ENCODE data around the gene OR52B4. TPM values are rescaled to one million over a fixed set of nuclear protein-coding genes. Genes with fewer than 3 reads are reported as not detected.
"Not testable (repeated sequence)": the region's sequence is repeated elsewhere in the genome, so short reads cannot be mapped to it uniquely, and the experiment has no call there.

Gene OR52B4
- polyA plus RNA-seq, 4 donors: not detected

DNA sequence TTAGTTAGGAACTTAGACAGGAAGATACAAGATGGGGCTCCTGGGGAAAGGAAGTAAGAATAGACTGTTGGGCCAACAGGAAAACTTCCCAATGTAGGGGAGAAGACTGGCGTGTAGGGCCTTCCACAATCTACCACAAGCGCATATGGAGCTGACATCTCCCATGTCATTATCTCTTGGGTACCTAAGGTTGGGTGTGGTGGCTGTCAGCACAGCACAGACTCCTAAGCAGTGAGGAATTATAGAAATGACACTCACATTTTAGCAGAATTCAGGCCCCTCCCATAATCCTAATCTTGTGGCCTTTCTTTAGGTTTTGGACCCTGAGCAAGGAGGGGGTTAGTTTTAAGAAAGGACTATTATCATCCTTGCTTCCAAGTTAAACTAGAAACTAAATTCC, 13.7 kb upstream of the OR52B4 start:
- Histone ChIP-seq H3K9me3 (ENCODE audit: control insufficient read depth in 2 of 2, insufficient read depth in 1 of 2, low read depth in 1 of 2, low read length in 1 of 2) (no peaks in the 10 kb centered on the region), H3K4me3 (ENCODE audit: low read depth in 1 of 3, low read length in 3 of 3) (no peak overlapping the region), H3K4me1 (ENCODE audit: control insufficient read depth in 3 of 3, insufficient read depth in 2 of 3, low read depth in 1 of 3, low read length in 2 of 3) (no peaks in the 10 kb centered on the region), H3K27me3 (ENCODE audit: control insufficient read depth in 3 of 3, insufficient read depth in 3 of 3, low read length in 3 of 3) (no peaks in the 10 kb centered on the region), H3K36me3 (ENCODE audit: control insufficient read depth in 3 of 3, insufficient read depth in 2 of 3, low read depth in 1 of 3, low read length in 3 of 3) (peaks cover 2 to 33% (median 11%) of the 10 kb centered on the region in 3 donors), H3K27ac (ENCODE audit: low read depth in 1 of 3, low read length in 2 of 3) (no peak overlapping the region)
- FAIRE-seq (no peak), DNase-seq (no peak)
- 58 to 71% (median 69%) methylated on average over 2 of the region's 2 CpGs for WGBS, 3 donors

DNA sequence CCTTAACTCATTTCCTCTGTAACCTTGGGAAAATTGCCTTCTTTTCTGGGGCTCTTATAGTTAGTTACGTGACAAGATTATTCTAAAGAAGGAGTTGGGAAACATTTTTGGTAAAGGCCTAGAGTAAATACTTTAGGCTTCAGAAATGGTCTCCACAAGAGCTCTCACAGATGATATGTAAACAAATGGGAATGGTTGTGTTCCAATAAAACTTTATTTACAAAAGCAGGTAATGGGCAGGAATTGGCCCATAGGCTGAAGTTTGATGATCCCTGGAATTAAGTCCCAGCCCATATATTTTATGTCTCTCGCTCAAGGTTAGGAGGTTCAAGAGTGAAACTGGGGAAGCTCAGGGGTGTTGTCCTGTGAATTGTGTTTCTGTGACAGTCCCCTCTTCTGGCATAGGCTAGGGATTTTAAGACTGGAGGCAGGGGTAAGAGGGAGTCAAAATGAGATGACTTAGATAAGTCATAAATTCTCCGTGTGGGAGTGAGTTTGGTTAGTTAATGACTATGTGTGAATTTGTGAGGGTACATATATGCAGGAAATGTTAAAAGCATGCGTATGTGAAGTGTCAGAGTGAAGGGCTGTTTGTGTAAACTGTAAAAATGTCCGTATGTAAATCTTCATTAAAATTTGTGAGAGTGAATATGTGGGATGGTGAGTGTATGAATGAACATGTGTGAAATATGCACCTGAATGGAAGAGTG, 7.4 kb upstream of the OR52B4 start:
- WGBS, 3 donors: 73 to 87% (median 75%) methylated on average over 5 of the region's 5 CpGs
- H3K27me3 ChIP-seq (ENCODE audit: control insufficient read depth in 3 of 3, insufficient read depth in 3 of 3, low read length in 3 of 3): no peaks in the 10 kb centered on the region
- H3K4me1 ChIP-seq (ENCODE audit: control insufficient read depth in 3 of 3, insufficient read depth in 2 of 3, low read depth in 1 of 3, low read length in 2 of 3): no peaks in the 10 kb centered on the region
- FAIRE-seq (no peak), DNase-seq (no peak)
- H3K27ac ChIP-seq (ENCODE audit: low read depth in 1 of 3, low read length in 2 of 3): no peak overlapping the region
- no peaks in the 10 kb centered on the region for H3K36me3 ChIP-seq (ENCODE audit: control insufficient read depth in 3 of 3, insufficient read depth in 2 of 3, low read depth in 1 of 3, low read length in 3 of 3)
- no peaks in the 10 kb centered on the region for H3K9me3 ChIP-seq (ENCODE audit: control insufficient read depth in 2 of 2, insufficient read depth in 1 of 2, low read depth in 1 of 2, low read length in 1 of 2)
- no peak overlapping the region for H3K4me3 ChIP-seq (ENCODE audit: low read depth in 1 of 3, low read length in 3 of 3)

- H3K4me1 ChIP-seq (ENCODE audit: control insufficient read depth in 3 of 3, insufficient read depth in 2 of 3, low read depth in 1 of 3, low read length in 2 of 3): no peaks in the 10 kb centered on the region
- no peaks in the 10 kb centered on the region for H3K27me3 ChIP-seq (ENCODE audit: control insufficient read depth in 3 of 3, insufficient read depth in 3 of 3, low read length in 3 of 3)
- H3K27ac ChIP-seq (ENCODE audit: low read depth in 1 of 3, low read length in 2 of 3): no peak overlapping the region
- H3K9me3 ChIP-seq (ENCODE audit: control insufficient read depth in 2 of 2, insufficient read depth in 1 of 2, low read depth in 1 of 2, low read length in 1 of 2): no peaks in the 10 kb centered on the region
- DNase-seq (no peak), FAIRE-seq (no peak)
- WGBS, 3 donors: 63 to 72% (median 68%) methylated on average over 3 of the region's 3 CpGs
- H3K36me3 ChIP-seq (ENCODE audit: control insufficient read depth in 3 of 3, insufficient read depth in 2 of 3, low read depth in 1 of 3, low read length in 3 of 3): no peaks in the 10 kb centered on the region
- H3K4me3 ChIP-seq (ENCODE audit: low read depth in 1 of 3, low read length in 3 of 3): no peak overlapping the region
These were observed 2.0 kb upstream of the OR52B4 start for GRCh38 chr11:4370166-4370565.

GRCh38 chr11:4348142-4348541, 20.0 kb downstream of the OR52B4 start:
- H3K27me3 ChIP-seq (ENCODE audit: control insufficient read depth in 3 of 3, insufficient read depth in 3 of 3, low read length in 3 of 3); H3K9me3 ChIP-seq (ENCODE audit: control insufficient read depth in 2 of 2, insufficient read depth in 1 of 2, low read depth in 1 of 2, low read length in 1 of 2); H3K27ac ChIP-seq (ENCODE audit: low read depth in 1 of 3, low read length in 2 of 3); H3K4me3 ChIP-seq (ENCODE audit: low read depth in 1 of 3, low read length in 3 of 3); FAIRE-seq; H3K36me3 ChIP-seq (ENCODE audit: control insufficient read depth in 3 of 3, insufficient read depth in 2 of 3, low read depth in 1 of 3, low read length in 3 of 3); DNase-seq; H3K4me1 ChIP-seq (ENCODE audit: control insufficient read depth in 3 of 3, insufficient read depth in 2 of 3, low read depth in 1 of 3, low read length in 2 of 3): not testable (repeated sequence)
- 81 to 95% (median 81%) methylated on average over 1 of the region's 5 CpGs for WGBS, 3 donors

DNA sequence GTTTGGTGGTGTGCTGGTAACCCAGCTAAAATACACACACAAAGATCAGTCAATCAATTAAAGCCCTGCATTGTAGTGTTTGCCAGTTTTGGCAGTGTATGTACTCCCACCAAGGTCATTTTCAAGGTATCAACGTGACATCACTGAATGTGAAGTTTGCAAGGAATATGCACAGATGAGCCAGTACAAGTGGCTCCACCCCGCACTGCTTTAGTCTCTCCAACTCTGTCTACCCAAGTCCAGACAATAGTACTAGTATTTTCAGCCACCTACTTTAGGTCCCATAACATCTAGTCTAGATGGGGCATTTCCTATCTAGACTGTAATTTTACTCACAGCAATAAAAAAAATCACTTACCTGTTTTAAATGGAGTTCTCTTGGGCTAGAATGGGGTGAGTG, 22.8 kb downstream of the OR52B4 start:
- 67 to 94% (median 75%) methylated on average over 2 of the region's 2 CpGs for WGBS, 3 donors
- H3K27me3 ChIP-seq (ENCODE audit: control insufficient read depth in 3 of 3, insufficient read depth in 3 of 3, low read length in 3 of 3); H3K9me3 ChIP-seq (ENCODE audit: control insufficient read depth in 2 of 2, insufficient read depth in 1 of 2, low read depth in 1 of 2, low read length in 1 of 2); H3K4me3 ChIP-seq (ENCODE audit: low read depth in 1 of 3, low read length in 3 of 3); DNase-seq; FAIRE-seq; H3K4me1 ChIP-seq (ENCODE audit: control insufficient read depth in 3 of 3, insufficient read depth in 2 of 3, low read depth in 1 of 3, low read length in 2 of 3); H3K27ac ChIP-seq (ENCODE audit: low read depth in 1 of 3, low read length in 2 of 3); H3K36me3 ChIP-seq (ENCODE audit: control insufficient read depth in 3 of 3, insufficient read depth in 2 of 3, low read depth in 1 of 3, low read length in 3 of 3): not testable (repeated sequence)

DNA sequence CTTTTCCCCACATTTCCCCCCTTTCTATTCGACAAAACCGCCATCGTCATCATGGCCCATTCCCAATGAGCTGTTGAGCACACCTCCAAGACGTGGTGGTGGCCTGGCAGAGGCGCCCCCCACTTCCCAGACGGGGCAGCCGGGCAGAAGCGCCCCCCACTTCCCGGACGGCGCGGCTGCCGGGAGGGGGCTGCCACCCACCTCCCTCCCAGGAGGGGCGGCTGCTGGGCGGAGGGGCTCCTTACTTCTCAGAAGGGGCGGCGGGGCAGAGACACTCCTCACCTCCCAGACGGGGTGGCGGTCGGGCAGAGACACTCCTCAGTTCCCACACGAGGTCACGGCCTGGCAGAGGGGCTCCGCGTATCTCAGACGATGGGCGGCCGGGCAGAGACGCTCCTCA, 33.8 kb downstream of the OR52B4 start:
- H3K4me3 ChIP-seq (ENCODE audit: low read depth in 1 of 3, low read length in 3 of 3); H3K27me3 ChIP-seq (ENCODE audit: control insufficient read depth in 3 of 3, insufficient read depth in 3 of 3, low read length in 3 of 3); DNase-seq; H3K9me3 ChIP-seq (ENCODE audit: control insufficient read depth in 2 of 2, insufficient read depth in 1 of 2, low read depth in 1 of 2, low read length in 1 of 2); H3K4me1 ChIP-seq (ENCODE audit: control insufficient read depth in 3 of 3, insufficient read depth in 2 of 3, low read depth in 1 of 3, low read length in 2 of 3); H3K27ac ChIP-seq (ENCODE audit: low read depth in 1 of 3, low read length in 2 of 3); FAIRE-seq; H3K36me3 ChIP-seq (ENCODE audit: control insufficient read depth in 3 of 3, insufficient read depth in 2 of 3, low read depth in 1 of 3, low read length in 3 of 3): not testable (repeated sequence)
- WGBS, 3 donors: 95 to 97% (median 95%) methylated on average over 7 to 24 of the region's 28 CpGs

Other genes starting within 250 kb of the OR52B4 start
- 10 to 100 TPM; 24.1 to 43.6 (median 40.0) TPM for gene TRIM21, start 25.3 kb upstream of the OR52B4 start, polyA plus RNA-seq
- not detected for gene OR52K2, start 80.9 kb upstream of the OR52B4 start, polyA plus RNA-seq
- under 1 TPM in 1 of 4 donors, not detected in 3; 0.09 TPM for gene OR52K1, start 114.3 kb upstream of the OR52B4 start, polyA plus RNA-seq
- gene OR52M1, start 176.8 kb upstream of the OR52B4 start, polyA plus RNA-seq: not detected
- gene OR52I2, start 213.4 kb upstream of the OR52B4 start, polyA plus RNA-seq: under 1 TPM in 1 of 4 donors, not detected in 3; 0.04 TPM
- gene OR52I1, start 225.7 kb upstream of the OR52B4 start, polyA plus RNA-seq: under 1 TPM in 1 of 4 donors, not detected in 3; 0.07 TPM
- gene TRIM68, start 239.8 kb upstream of the OR52B4 start, polyA plus RNA-seq: 10 to 100 TPM in 3 of 4 donors, 1 to 10 TPM in 1; 8.4 to 18.5 (median 10.6) TPM

Data from small intestine (tissue), 7 donors.